PC-9 (cell line): Measurements from ENCODE around the gene SNCAIP.

Experiments
- CTCF ChIP-seq: fragments of 200-600 bp; sonication (generic); conservative IDR thresholded peaks from 2 replicates; pipeline ENCODE4 v1.6.1; 2017; ENCODE audit warnings: mixed run types, antibody characterized with exemption, mild to moderate bottlenecking, moderate library complexity
- EZH2 ChIP-seq: fragments of 200-600 bp; sonication (generic); IDR thresholded peaks from 2 replicates; pipeline ENCODE4 v1.8.0; 2017; ENCODE audit warnings: antibody characterized with exemption, low read depth

DNA sequence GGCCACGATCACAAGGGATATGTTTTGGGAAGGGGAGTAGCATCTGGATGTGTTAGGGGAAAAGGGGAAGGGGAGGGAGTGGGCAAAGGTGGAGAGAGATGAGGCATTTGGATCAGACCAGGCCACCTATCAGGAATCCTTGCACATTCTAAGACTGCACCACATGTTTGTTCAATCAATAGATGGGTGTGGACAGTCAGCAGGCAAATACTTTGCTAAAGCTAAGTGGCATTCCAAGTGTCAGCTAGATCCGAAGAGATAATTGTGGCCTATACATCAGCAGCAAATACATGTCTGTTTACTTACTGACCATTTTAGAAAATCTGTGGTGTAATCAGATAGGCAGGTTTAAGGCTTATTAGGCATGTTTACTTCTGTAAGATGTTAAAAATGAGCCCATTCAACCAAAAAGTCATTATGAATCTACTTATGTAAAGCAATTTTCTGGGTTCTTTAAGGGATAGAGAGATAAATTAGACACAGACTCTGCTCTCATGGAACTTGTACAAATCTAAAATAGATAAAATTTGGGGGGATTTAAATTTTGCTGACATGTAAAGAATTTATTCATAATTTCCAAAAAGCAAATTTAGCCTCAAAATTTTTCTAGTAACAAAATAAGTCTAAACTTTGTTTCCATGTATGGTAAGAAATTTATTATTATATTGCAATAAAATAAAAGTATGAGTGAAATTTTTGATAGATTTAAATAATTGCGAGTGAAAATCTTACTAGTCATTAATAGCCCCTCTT is 107.3 kb downstream of the SNCAIP start:
- TF ChIP-seq CTCF, result no peak
- TF ChIP-seq EZH2, result no peak
